Measurements from ENCODE around the gene SNX12.
"Not testable (repeated sequence)": the region's sequence is repeated elsewhere in the genome, so short reads cannot be mapped to it uniquely, and the experiment has no call there.

The SNX12 gene

GRCh38 chrX:71085900-71086299 is 17.8 kb upstream of the SNX12 start:
- no peak for DNase-seq

DNA sequence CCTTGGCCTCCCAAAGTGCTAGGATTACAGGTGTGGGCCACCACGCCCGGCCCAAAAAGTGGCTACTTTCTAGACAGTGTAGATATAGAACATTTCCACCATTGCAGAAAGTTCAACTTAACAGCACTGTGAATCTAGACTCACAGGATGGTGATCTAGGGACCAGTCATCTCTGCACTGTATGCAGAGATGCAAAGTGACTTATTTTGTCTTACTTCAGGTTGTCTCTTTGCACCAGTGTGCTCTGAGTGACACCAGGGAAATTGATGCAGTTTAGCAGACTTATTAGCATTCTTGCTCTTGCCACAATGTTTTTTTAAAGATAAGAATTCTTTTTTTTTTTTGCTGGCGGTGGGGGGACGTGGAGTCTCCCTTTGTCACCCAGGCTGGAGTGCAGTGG is 14.7 kb upstream of the SNX12 start:
- DNase-seq: no peak

DNA sequence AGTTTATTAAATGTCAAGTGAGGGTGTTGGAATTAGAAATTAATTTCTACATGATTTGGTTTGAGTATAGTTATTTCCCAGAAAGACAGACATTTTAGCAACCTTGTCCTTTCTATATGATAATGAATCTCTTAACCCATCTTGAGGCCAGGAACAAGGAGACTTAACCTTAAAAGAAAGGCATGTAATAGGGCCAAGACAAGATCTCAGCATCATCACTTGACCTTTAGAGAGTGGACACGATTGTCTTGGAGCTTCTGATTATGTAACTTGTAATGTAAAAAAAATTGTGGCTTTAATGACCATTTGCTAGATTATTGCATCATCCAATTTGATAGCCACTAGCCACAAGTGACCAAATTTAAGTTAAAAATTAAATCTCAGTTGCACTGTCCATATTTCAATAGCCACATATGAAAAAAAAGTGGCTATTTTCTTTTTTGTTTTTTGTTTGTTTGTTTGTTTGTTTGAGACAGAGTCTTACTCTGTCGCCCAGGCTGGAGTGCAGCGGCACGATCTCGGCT is 14.1 kb upstream of the SNX12 start:
- no peak for DNase-seq

- peak; percentile 33 for DNase-seq
These were observed 13.4 kb upstream of the SNX12 start for GRCh38 chrX:71081330-71082123.

DNA sequence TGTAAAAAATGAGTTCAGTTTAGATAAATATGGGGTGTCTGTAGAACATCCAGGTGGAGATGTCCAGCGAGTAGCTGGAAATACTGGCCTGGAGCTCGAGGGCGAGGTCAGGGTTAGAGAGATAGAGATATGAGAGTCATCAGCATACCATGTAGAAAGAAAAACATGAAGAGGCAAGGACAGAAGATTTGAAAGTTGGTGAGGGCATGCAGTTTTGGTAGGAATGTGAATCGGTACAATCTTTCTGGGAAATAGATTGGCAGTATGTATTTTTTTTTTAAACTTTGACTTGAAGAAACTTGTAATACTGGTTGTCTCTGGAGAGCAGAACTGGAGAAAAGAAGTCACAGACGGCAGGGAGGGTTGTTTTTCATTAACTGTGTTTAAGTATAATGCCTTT is 2.4 kb upstream of the SNX12 start:
- DNase-seq: no peak

DNA sequence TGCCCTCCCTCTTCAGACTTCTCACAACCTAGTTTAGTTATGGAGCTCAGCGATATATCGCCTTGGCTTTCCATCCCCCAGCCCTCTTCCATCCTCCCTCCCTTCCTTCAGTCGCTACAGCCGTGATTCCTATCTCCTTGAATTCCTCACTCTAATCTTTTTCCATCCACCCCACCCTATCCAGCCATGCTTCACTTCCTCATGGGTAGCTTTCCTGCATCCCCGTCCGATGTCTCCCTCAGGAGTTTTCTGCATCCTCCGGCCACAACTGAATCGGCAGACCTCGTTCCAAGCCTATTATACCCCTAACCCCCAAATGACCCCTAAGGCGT is 456 bp downstream of the SNX12 start:
- DNase-seq: no peak

DNA sequence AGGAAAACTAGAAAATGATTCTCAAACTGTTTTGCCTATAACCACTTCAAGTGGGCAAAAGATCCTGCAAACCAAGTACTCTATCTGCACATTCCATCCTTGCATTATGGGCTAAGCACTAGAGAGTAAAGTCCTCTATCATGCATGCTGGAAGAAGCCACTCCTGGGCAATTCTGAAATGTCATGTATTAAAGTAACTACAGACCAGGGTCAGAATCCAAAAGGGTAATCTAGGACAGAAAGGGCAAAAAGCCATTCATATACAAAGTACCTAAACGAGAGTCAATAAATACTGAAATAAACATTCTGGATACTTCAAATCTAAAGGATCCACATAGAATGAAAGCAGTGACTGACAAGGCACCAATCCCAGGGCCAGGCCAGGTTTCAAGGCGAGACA is 1.0 kb downstream of the SNX12 start:
- no peak for DNase-seq

DNA sequence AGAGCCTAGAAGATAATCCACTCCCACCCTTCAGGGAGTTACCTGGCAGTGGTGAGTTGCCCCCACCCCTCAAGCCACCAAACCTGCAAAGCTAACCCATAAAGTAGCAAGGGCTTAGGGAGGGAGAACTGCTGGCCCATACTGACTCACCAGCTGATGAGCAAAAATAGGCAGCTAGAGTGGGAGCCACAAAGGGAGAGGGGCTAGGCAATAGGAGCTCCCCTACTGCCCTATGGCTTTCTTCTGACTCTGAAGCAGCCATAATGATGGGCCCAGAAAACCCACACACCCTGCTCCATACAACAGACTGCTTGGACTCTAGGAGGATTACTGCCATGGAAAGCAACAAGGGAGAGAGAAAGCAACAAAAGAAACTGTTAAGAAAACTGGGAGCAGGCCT is 8.0 kb downstream of the SNX12 start:
- no peak for DNase-seq

DNA sequence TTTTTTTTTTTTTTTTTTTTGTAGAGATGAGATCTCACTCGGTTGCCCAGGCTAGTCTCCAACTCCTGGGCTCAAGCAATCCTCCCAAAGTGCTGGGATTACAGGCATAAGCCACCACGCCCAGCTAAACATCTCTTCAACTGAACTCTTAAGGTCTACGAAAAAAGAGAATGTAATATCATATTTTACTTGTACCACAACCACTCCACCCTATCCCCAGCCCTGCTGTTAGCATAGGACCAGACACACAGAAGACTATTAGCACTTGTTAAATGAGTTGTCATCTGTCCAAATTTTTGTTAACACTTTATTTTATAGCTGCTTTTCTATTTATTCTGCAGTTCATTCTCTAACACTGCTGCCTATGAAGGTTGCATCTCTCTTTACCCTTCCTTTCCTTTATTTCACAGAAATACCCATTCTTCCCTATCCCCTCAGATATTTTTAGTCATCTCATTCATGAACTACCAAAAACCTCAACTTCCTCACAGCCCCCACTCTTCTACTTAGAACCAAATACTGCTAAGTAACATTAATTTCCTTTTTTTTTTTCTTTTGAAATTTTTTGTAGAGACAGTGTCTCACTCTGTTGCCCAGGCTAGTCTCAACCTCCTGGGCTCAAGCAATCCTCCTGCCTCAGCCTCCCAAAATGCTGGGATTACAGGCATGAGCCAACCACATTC is 10.1 kb downstream of the SNX12 start:
- DNase-seq: no peak

GRCh38 chrX:71056867-71057266 is 11.3 kb downstream of the SNX12 start:
- DNase-seq: no peak

DNA sequence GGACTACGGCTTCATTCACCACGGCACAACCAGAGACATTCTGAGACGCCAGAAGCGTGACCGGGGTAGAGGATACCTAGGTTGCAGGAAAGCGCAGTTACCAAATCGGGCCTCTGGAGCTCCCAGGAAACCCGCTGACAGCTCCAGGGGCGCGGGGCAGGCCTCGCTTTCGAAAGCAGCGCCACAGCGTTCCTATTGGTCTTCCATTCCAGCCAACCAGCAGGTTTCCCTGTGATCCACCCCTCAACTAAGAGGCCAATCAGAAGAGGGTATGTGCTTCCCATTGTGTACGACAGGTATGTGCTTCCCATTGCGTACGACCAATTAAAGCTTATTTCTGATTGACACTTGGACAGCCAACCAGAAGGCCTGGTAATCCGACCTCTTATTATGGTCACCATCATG is 14.9 kb downstream of the SNX12 start:
- DNase-seq: no peak

GRCh38 chrX:71052721-71053120 is 15.4 kb downstream of the SNX12 start:
- DNase-seq: no peak

GRCh38 chrX:71047891-71048290 is 20.2 kb downstream of the SNX12 start:
- not testable (repeated sequence) for DNase-seq

DNA sequence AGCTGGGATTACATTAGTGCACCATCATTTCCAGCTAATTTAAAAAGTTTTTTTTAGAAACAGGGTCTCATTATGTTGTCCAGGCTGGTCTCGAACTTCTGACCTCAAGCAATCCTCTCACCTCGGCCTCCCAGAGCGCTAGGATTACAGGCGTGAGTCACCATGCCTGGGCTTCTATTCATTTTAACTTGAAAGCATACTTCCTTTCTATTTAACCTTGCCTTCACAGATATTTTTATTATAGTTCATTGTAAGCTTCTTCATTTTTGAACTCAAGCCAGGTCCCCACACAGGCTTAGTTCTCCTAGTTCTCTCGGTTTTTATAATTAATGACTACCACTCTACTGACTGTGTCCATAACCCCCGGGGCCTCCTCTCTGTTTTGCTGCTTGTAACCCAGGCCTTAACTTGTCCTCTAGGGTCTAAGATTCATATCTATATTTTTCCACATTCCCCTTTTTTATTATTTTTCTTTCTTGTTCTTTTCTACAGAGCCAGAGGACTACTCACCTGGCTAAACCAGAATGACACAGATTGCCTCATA is 50.7 kb downstream of the SNX12 start:
- DNase-seq: no peak
